Measurements from ENCODE around the gene TNF.

Gene TNF

DNA sequence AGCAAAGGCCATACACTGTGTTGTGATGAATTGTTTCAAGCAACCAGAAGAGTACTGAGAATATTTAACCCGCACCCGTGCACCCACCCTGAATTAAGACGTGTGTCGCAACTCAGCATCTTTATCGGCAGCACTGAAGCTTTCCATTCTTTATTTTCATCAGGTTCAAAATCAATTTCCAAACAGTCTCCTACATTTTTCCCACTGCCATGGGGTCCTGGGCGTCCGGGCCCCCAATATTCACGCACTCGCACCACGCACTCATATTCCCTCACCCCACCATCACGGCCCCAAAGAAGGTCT lies 5.0 kb downstream of the TNF start:
- H3K27me3 ChIP-seq (ENCODE audit: control insufficient read depth in 2 of 2, insufficient read depth in 2 of 2, low read length in 2 of 2), result peaks cover 7 to 14% of the 10 kb centered on the region in 2 donors
- H3K27ac ChIP-seq (ENCODE audit: low read depth in 2 of 2, low read length in 2 of 2), result peak overlapping the region in 1 of 2 donors; percentile 79
- H3K4me1 ChIP-seq (ENCODE audit: control insufficient read depth in 2 of 2, insufficient read depth in 2 of 2, low read length in 2 of 2), result peaks cover 9 to 10% of the 10 kb centered on the region in 2 donors
- no peaks in the 10 kb centered on the region for H3K9me3 ChIP-seq (ENCODE audit: control insufficient read depth in 2 of 2, low read length in 2 of 2)
- peak overlapping the region; percentile 56 to 89 for H3K9ac ChIP-seq (ENCODE audit: low read depth in 1 of 2, low read length in 2 of 2)
- H3K4me3 ChIP-seq (ENCODE audit: low read length in 2 of 2), result peak overlapping the region; percentile 83 to 93
- no peaks in the 10 kb centered on the region for H3K36me3 ChIP-seq (ENCODE audit: control insufficient read depth in 2 of 2, insufficient read depth in 2 of 2, low read length in 2 of 2)

DNA sequence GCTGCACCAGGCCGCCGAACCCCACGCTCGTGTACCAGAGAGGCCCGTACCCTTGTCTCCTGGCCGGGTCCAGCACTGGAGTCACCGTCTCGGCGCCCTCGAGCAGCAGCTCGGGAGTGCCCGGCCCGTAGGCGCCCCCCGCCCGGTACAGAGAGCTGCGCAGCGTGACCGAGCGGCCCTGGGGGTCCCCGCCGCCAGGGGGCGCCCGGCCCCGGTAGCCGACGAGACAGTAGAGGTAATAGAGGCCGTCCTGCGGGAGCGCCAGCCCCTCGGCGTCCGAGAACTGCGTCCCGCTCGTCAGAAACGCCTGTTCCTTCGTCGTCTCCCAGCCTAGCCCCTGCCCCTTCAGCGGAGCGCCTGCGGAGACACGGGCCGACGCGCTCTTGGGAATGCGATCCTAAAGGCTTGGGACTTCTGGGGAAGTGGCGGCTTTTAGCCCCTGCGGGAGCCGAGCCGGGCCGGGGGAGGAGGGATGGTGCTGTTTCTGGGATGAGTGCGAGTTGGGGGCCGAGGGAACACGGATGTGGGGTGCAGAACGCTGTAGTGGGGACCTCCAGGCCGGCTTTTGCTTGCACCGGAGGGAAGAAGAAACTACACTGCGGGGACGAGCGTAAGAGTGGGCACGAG lies 5.6 kb downstream of the TNF start:
- H3K9ac ChIP-seq (ENCODE audit: low read depth in 1 of 2, low read length in 2 of 2), result peak overlapping the region; percentile 78 to 89

DNA sequence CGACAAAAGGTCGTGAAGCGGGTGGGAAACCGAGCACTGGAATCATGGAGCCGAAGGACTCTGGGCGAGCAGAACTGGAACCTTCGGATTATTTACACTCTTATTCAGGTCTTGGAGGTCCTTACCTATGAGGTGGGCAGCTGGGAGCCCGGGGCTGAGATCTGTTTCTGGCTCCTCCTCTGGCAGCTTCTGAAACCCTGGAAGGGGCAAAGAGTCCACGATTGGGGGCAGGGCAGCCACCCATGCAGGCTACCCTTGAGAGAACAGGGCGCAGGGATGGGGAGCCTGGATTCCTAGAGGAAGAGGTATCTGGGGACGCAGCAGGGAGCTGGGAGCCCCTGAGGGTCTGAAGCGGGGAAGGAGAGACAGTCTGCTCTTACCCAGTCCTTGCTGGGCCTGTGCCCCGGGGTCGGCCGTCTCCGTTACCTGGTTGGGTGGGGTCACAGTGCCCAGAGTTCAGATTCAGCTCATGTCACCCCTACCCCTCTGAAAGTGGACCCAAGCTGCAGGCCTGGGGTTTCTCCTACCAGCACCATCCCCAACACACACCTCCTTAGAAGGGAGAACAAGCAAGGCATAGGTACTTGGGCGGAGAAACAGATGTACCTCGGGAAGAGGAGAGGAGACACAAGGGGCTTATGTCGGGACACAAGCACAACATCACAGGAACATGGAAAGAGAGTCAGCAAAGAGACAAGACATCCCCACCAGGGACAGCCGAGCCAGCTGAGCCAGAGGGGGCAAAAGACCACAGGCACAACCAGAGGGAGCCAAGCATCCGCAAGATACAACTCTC lies 6.3 kb downstream of the TNF start:
- H3K9ac ChIP-seq (ENCODE audit: low read depth in 1 of 2, low read length in 2 of 2), result peak overlapping the region; percentile 78 to 89
- peaks cover 7 to 14% of the 10 kb centered on the region in 2 donors for H3K27me3 ChIP-seq (ENCODE audit: control insufficient read depth in 2 of 2, insufficient read depth in 2 of 2, low read length in 2 of 2)
- no peaks in the 10 kb centered on the region for H3K9me3 ChIP-seq (ENCODE audit: control insufficient read depth in 2 of 2, low read length in 2 of 2)
- peak overlapping the region; percentile 83 to 93 for H3K4me3 ChIP-seq (ENCODE audit: low read length in 2 of 2)
- peaks cover 9 to 13% of the 10 kb centered on the region in 2 donors for H3K4me1 ChIP-seq (ENCODE audit: control insufficient read depth in 2 of 2, insufficient read depth in 2 of 2, low read length in 2 of 2)
- no peaks in the 10 kb centered on the region for H3K36me3 ChIP-seq (ENCODE audit: control insufficient read depth in 2 of 2, insufficient read depth in 2 of 2, low read length in 2 of 2)
- peak overlapping the region; percentile 73 to 79 for H3K27ac ChIP-seq (ENCODE audit: low read depth in 2 of 2, low read length in 2 of 2)

More for the DNA sequence above, 5.6 kb downstream of the TNF start:
- Histone ChIP-seq H3K36me3 (ENCODE audit: control insufficient read depth in 2 of 2, insufficient read depth in 2 of 2, low read length in 2 of 2) (no peaks in the 10 kb centered on the region), H3K27me3 (ENCODE audit: control insufficient read depth in 2 of 2, insufficient read depth in 2 of 2, low read length in 2 of 2) (peaks cover 7 to 14% of the 10 kb centered on the region in 2 donors), H3K4me3 (ENCODE audit: low read length in 2 of 2) (peak overlapping the region; percentile 83 to 93), H3K4me1 (ENCODE audit: control insufficient read depth in 2 of 2, insufficient read depth in 2 of 2, low read length in 2 of 2) (peaks cover 9 to 13% of the 10 kb centered on the region in 2 donors), H3K27ac (ENCODE audit: low read depth in 2 of 2, low read length in 2 of 2) (peak overlapping the region; percentile 73 to 79), H3K9me3 (ENCODE audit: control insufficient read depth in 2 of 2, low read length in 2 of 2) (no peaks in the 10 kb centered on the region)

DNA sequence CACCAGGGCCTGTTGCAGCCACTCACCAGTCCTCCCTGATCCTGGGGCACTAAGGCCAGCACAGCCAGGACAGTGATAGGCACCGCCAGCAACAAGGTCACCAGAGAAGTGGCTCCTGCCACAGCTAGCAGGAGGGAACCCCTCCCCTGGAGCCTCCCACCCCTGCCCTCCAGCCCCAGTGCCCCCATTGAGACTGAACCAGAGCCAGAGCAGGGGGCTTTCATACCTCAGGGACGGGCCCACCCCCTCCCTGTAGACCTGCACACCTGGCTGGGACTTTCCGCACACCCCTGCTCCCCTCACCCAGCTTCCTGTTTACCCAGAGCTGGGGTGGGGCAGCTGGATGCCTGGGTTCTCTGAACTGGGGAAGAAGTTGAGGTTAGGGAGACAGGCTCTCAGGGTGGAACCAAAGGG lies 6.9 kb downstream of the TNF start, which contains the start of gene LTB:
TSS of gene LTB (minus strand) at position 195 of the 414 bp plus-strand sequence. CDS start at position 188, 7 bp downstream.
- H3K4me1 ChIP-seq (ENCODE audit: control insufficient read depth in 2 of 2, insufficient read depth in 2 of 2, low read length in 2 of 2), result peaks cover 9 to 14% of the 10 kb centered on the region in 2 donors

DNA sequence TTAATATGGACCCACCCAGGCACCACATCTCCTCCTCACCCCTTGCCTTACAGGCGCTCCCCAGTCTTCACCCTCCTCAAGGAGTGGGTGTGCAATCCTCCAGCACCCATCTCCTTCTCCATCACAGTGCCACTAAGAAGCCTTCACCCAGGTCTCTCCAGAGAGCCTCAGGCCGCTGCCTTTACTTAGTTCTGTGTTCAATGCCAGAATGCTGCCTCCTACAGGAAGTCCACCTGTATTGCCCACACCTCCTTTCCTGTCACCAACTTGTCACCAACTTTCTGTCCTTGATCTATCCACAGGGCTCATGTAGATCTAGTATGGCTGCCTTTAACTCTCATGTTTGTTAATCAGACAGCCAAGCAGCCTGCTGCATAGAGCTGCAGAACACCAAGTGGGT lies 10.1 kb downstream of the TNF start:
- H3K36me3 ChIP-seq (ENCODE audit: control insufficient read depth in 2 of 2, insufficient read depth in 2 of 2, low read length in 2 of 2), result no peaks in the 10 kb centered on the region
- peaks cover 8 to 12% of the 10 kb centered on the region in 2 donors for H3K4me1 ChIP-seq (ENCODE audit: control insufficient read depth in 2 of 2, insufficient read depth in 2 of 2, low read length in 2 of 2)
- no peak overlapping the region for H3K9ac ChIP-seq (ENCODE audit: low read depth in 1 of 2, low read length in 2 of 2)
- H3K4me3 ChIP-seq (ENCODE audit: low read length in 2 of 2), result no peak overlapping the region
- H3K27me3 ChIP-seq (ENCODE audit: control insufficient read depth in 2 of 2, insufficient read depth in 2 of 2, low read length in 2 of 2), result peaks cover 2 to 14% of the 10 kb centered on the region in 2 donors
- peak overlapping the region; percentile 6 to 72 for H3K27ac ChIP-seq (ENCODE audit: low read depth in 2 of 2, low read length in 2 of 2)
- no peaks in the 10 kb centered on the region for H3K9me3 ChIP-seq (ENCODE audit: control insufficient read depth in 2 of 2, low read length in 2 of 2)

More for the DNA sequence above, 6.9 kb downstream of the TNF start, which contains the start of gene LTB:
- Histone ChIP-seq H3K36me3 (ENCODE audit: control insufficient read depth in 2 of 2, insufficient read depth in 2 of 2, low read length in 2 of 2) (no peaks in the 10 kb centered on the region), H3K4me3 (ENCODE audit: low read length in 2 of 2) (peak within 1 kb of the TSS; percentile 83 to 93), H3K27ac (ENCODE audit: low read depth in 2 of 2, low read length in 2 of 2) (peak within 1 kb of the TSS; percentile 73 to 79), H3K27me3 (ENCODE audit: control insufficient read depth in 2 of 2, insufficient read depth in 2 of 2, low read length in 2 of 2) (peaks cover 7 to 14% of the 10 kb centered on the region in 2 donors), H3K9ac (ENCODE audit: low read depth in 1 of 2, low read length in 2 of 2) (peak within 1 kb of the TSS; percentile 78 to 89), H3K9me3 (ENCODE audit: control insufficient read depth in 2 of 2, low read length in 2 of 2) (no peaks in the 10 kb centered on the region)

DNA sequence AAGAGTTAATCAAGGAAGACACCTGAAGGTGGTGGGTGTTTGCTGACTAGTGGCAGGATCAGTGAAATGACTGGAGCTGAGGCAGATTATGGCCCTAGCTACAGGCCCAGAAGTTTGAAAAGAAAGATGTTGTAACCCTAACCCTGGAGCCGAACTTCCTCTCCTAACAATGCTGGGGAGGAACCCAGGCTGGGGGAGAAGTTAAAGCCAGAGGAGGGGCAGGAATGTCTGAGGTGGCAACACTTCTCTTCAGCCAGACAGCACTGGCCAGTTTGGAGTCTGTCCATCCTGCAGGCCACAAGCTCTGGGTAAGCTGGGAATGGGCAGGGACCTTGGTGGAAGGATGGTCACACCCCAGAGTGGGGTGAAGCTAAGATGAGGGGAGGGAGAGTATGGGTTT lies 10.6 kb downstream of the TNF start, which contains the start of gene LST1:
TSS of gene LST1 (plus strand) at position 270 of the 400 bp plus-strand sequence. CDS start 1,023 bp downstream, outside the sequence.
- no peaks in the 10 kb centered on the region for H3K9me3 ChIP-seq (ENCODE audit: control insufficient read depth in 2 of 2, low read length in 2 of 2)
- peaks cover 2 to 13% of the 10 kb centered on the region in 2 donors for H3K27me3 ChIP-seq (ENCODE audit: control insufficient read depth in 2 of 2, insufficient read depth in 2 of 2, low read length in 2 of 2)
- no peak within 1 kb of the TSS for H3K9ac ChIP-seq (ENCODE audit: low read depth in 1 of 2, low read length in 2 of 2)
- H3K4me3 ChIP-seq (ENCODE audit: low read length in 2 of 2), result peak within 1 kb of the TSS; percentile 13 to 55
- peak within 1 kb of the TSS; percentile 21 to 72 for H3K27ac ChIP-seq (ENCODE audit: low read depth in 2 of 2, low read length in 2 of 2)
- H3K4me1 ChIP-seq (ENCODE audit: control insufficient read depth in 2 of 2, insufficient read depth in 2 of 2, low read length in 2 of 2), result peaks cover 4 to 10% of the 10 kb centered on the region in 2 donors
- no peaks in the 10 kb centered on the region for H3K36me3 ChIP-seq (ENCODE audit: control insufficient read depth in 2 of 2, insufficient read depth in 2 of 2, low read length in 2 of 2)

DNA sequence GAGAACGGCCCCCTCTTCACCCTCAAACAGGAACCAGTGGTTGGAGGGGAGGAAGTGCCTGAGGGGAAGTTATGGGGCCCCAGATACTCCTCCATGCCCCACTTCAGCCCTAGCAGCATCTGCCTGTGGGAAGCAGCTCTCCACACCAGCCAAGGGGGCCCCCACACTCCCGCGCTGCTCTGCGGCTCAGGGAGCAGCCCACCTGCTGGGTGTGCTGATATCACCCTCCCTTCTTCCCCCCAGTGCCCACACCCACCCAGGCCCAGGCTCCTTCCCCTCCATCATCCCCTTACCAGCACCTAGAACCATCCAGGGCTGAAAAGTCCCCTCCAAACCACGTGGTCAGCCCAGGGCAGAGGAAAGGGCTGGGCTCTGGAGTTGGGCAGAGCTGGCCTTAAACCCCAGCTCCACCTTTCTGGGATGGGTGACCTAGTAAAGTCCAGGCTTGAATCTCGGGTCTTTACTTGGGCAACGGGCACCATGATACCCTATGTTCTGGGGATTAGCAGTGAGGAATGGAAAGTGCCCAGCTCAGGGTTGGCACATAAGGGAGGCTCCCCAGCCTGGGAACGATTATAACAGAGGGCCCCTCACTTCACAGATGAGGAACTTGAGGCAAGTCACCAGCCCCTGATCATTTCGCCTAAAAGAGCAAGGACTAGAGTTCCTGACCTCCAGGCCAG lies 11.4 kb downstream of the TNF start:
- peak overlapping the region; percentile 13 to 55 for H3K4me3 ChIP-seq (ENCODE audit: low read length in 2 of 2)
- H3K36me3 ChIP-seq (ENCODE audit: control insufficient read depth in 2 of 2, insufficient read depth in 2 of 2, low read length in 2 of 2), result no peaks in the 10 kb centered on the region
- peaks cover 0 to 7% of the 10 kb centered on the region in 2 donors for H3K27me3 ChIP-seq (ENCODE audit: control insufficient read depth in 2 of 2, insufficient read depth in 2 of 2, low read length in 2 of 2)
- no peak overlapping the region for H3K9ac ChIP-seq (ENCODE audit: low read depth in 1 of 2, low read length in 2 of 2)
- peaks cover 0 to 10% of the 10 kb centered on the region in 2 donors for H3K4me1 ChIP-seq (ENCODE audit: control insufficient read depth in 2 of 2, insufficient read depth in 2 of 2, low read length in 2 of 2)
- H3K9me3 ChIP-seq (ENCODE audit: control insufficient read depth in 2 of 2, low read length in 2 of 2), result no peaks in the 10 kb centered on the region
- peak overlapping the region; percentile 21 to 72 for H3K27ac ChIP-seq (ENCODE audit: low read depth in 2 of 2, low read length in 2 of 2)

DNA sequence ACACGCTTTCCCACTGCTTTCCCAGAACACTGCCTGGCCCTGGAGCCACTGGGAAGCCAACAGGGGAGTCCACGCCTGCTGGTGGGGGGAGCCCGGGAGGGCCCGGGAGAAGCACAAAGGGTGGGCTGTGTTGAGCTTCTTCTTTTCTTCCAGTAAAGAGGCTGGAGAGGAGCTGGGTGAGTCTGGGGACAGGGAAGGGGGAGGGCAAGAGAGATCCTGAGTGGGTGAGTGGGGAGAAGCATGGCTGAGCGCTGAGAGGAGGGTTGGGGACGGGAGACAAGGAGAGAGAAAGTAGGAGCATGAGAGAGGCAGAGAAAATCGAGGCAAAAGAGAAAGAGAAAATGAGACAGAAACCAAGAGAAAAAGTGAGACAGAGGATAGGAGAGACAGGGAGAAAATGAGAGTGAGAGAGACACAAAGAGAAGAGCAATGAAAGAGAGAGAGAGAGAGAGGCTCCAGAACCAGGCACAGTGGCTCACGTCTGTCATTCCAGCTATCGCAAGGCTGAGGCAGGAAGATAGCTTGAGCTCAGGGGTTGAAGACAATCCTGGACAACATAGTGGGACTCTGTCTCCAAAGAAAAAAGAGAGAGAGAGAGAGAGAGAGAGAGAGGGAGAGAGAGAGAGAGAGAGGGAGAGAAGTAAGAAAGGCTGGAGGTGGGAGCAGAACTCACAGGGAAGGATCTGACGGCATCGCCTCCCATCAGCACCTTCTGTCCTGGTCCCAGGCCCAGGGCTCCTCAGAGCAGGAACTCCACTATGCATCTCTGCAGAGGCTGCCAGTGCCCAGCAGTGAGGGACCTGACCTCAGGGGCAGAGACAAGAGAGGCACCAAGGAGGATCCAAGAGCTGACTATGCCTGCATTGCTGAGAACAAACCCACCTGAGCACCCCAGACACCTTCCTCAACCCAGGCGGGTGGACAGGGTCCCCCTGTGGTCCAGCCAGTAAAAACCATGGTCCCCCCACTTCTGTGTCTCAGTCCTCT lies 12.7 kb downstream of the TNF start:
- Histone ChIP-seq H3K9ac (ENCODE audit: low read depth in 1 of 2, low read length in 2 of 2) (no peak overlapping the region), H3K4me3 (ENCODE audit: low read length in 2 of 2) (peak overlapping the region in 1 of 2 donors; percentile 43), H3K4me1 (ENCODE audit: control insufficient read depth in 2 of 2, insufficient read depth in 2 of 2, low read length in 2 of 2) (peaks cover 2 to 7% of the 10 kb centered on the region in 2 donors), H3K27me3 (ENCODE audit: control insufficient read depth in 2 of 2, insufficient read depth in 2 of 2, low read length in 2 of 2) (no peaks in the 10 kb centered on the region), H3K36me3 (ENCODE audit: control insufficient read depth in 2 of 2, insufficient read depth in 2 of 2, low read length in 2 of 2) (no peaks in the 10 kb centered on the region), H3K27ac (ENCODE audit: low read depth in 2 of 2, low read length in 2 of 2) (peak overlapping the region in 1 of 2 donors; percentile 72), H3K9me3 (ENCODE audit: control insufficient read depth in 2 of 2, low read length in 2 of 2) (no peaks in the 10 kb centered on the region)
